GM08714 (cell line): ENCODE data around the gene RSAD1.

Source experiments
- H3K4me3 ChIP-seq: fragments of 200-500 bp; sonication (Bioruptor generic); 2 replicates; pipeline ENCODE4 v1.5.1; 2014; ENCODE audit warnings: mild to moderate bottlenecking, low read length, inconsistent platforms
- ZNF274 ChIP-seq: IDR thresholded peaks from 2 replicates; pipeline ENCODE4 v1.6.1; 2012; ENCODE audit warnings: mild to moderate bottlenecking, low read depth, low read length

The RSAD1 gene

DNA sequence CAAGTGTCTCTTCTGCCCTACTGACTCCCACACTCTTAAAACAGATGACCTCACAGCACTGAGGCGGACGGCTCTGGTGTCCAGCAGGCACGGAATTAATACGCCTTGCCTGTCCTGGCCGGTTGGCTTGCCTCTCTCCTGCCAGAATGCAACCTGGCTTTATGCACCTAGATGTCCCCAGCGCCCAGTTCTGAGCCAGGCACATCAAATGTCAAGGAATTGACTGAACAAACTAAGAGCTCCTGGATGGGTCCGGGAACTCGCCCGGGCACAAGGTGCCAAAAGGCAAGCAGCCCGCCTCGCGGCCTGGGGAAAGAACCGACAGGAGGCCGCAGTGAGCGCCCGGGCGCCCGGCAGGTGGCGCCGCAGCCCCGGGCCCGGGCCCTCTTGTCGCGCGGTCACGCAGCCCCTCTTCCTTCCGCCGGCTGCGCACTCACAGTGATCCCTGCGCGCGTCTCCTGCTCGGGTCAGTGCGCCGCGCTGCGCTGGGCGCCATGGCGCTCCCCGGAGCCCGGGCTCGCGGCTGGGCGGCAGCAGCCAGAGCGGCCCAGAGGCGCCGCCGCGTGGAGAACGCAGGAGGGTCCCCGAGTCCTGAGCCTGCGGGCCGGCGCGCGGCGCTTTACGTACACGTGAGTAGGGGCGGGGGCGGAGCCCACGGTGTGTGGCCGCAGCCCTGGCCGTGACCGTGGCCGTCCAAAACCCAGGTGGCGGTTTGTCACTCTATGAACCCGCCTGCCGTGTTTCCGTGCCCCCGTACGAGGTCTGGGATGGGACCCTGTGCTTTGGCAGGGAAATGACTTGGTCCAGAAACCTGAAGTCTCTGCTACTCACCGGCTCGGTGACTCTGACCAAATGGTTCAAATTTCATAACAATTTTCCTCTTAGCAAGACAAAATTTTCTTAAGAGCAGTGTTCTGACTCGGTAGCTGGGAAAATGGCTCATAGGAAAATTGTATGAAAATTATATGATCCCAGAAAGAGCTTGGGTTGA, at the start of gene RSAD1:
Gene RSAD1, plus strand, starts transcription at position 470 of the 991 bp plus-strand sequence. Its CDS starts 25 bp downstream, at position 495.
- no peak for TF ChIP-seq ZNF274
- H3K4me3 ChIP-seq: peak within 1 kb of the TSS; percentile 75

GRCh38 chr17:50429793-50430192, 48.9 kb upstream of the RSAD1 start:
- no peak for TF ChIP-seq ZNF274
- H3K4me3 ChIP-seq: no peak overlapping the region

DNA sequence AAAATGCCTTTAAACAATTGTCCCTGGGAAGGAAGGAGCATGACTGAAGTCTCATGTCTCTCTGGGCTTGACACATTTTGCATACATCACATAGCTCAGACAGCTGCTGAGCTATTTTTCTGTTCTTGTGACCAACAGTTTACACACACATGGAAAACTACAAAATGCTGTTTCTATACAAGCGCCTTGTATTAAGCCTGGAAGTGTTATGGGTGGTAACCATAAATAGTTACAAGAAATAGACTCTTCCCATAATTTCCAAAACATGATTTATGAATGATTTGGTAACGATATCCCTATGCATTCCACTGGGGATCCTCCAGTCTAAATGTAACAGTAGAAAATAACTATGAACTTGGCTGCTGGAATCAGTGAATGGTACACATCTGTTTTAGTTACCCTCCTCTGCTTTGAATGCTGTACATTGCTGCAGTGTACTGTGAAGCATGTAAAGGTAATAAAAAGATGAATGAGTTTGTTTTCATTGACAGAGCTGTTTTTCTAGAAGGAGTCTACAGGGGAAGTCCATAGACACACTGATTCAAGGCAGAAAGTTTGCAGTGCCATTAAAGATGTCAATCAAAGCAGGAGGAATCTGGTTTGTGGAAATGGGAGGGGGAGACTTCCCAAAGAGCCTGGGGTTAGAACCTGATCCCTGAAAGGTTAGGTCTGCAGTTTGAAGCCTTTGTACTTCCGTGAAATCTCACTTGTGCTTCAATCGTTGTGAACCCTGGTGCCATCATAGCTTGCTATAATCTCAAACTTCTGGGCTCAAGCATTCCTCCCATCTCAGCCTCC, 47.6 kb upstream of the RSAD1 start:
- no peak for TF ChIP-seq ZNF274
- no peak overlapping the region for H3K4me3 ChIP-seq

DNA sequence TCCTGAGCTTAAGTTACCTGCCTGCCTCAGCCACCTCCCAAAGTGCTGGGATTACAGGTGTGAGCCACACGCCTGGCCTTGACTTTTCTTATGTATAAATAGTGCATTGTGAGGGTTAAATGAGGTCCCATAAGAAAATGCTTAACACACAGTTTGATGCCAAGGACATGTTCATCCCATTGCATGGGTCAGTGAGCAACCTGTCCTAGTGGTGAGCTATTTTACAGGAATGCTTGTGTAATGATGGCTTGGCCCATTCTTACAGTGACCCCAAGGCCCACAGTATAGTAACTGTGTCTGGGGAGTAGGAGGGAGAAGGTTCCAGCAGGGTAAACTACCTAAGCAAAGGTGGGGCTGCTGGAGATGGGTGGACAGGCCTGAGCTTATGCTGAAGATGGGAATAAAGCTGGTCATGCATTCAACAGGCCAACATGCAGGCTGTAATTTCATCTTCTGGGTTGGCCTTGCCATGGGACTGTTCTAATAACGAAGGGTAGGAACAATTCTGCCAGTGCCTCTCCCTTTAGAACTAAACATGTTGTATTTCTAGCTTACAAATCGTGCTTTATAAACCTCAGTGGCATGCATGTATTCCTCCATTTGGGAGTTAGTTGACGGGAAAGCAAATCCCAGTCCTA, 46.4 kb upstream of the RSAD1 start:
- no peak overlapping the region for H3K4me3 ChIP-seq
- no peak for TF ChIP-seq ZNF274

DNA sequence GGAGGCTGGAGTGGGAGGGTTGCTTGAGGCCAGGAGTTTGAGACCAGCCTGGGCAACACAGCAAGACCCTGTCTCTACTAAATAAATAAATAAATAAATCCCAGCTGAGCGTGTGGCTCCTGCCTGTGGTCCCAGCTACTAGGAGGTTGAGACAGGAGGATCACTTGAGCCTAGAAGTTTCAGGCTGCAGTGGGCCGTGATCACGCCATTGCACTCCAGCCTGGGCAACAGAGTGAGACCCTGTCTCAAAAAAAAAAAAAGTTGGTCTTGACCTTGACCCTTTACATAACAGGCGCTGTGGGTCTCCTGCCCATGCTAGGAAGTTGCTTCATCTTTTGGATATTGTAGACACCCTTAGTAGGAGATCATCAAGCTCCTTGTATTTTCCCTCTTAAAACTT, 41.3 kb upstream of the RSAD1 start:
- TF ChIP-seq ZNF274: no peak
- no peak overlapping the region for H3K4me3 ChIP-seq

DNA sequence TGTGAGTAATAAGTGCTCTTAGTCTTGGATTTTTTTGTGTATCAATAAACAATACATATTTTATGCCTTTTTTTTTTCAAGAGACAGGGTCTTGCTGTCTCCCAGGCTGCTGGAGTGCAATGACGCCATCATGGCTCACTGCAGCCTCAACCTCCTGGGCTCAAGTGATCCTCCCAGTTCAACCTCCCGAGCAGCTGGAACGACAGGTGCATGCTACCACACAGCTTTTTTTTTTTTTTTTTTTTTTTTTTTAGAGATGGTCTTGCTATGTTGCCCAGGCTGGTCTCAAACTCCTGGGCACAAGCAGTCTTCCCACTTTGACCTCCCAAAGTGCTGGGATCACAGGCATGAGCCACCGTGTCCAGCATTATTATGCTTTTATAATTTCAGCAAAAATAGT, 39.7 kb upstream of the RSAD1 start:
- TF ChIP-seq ZNF274: no peak
- H3K4me3 ChIP-seq: no peak overlapping the region

DNA sequence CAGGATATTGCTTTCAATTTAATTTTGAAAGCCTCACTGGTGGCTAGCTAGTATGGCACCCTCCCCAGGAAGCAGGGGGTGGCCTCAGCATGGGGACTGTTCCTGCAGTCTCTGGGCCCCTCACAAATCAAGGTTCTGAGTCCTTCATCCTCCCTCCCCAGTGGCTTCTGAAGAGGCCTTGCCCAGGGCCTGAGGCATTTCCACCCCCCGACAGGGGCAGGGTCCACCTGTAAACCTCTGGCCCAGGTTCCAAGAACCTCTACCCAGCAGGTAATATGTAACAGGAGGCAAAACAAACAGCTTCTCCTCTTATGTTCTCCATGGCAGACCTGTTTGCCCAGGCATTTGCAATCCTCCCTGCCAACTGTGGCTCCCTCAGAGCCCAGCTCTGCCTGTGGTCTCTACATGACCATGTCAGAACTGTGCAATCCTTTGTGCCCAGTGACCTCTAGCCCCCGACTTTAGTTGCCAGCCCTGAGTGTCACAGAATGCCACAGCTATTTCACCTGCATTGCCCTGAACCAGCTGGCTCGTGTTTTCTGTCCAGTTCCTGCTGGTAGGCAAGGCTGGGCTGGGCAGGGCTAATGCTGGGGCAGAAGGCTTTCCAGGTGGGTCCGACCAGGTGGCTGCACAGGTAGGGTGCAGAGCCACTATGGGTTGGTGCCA, 38.4 kb upstream of the RSAD1 start:
- H3K4me3 ChIP-seq: no peak overlapping the region
- no peak for TF ChIP-seq ZNF274

DNA sequence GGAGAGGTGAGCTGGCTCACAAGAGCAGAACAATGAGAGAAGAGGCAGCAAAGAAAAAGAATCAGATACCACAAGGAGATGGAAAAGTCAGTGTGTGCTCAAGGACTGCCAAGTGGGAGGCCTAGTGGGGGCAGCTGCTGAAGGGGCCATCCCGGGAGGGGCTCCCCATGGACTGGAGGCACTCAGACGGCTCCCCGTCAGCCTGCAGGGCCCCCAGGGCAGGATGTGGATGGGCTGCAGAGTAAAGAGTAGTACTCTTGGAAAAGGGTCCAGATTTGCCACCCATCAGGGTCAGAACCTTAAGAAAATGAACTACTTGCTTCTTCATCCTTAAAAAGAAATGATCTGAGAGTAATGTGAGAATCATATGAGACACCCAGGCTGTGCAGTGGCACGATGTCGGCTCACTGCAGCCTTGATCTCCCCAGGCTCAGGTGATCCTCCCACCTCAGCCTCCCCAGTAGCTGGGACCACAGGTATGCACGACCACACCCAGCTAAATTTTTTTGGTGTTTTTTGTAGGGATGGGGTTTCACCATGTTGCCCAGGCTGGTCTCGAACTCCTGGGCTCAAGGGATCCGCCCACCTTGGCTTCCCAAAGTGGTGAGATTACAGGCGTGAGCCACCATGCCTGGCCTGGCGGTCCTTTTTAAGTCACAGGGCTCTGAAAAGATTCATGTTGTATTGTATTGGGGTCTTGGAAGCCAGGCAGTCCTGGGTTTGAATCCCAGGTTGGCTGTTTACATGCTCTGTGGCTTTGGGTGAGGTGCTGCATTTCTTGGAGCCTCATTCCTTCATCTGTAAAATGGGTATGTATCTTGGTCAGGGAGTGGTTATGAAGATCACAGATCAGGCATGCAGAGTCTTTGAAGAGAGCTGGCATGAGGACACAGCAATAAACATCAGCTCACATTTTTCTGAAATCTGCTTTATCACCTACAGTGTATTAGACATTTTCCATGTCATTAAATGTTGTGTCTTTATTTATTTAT, 37.5 kb upstream of the RSAD1 start:
- no peak overlapping the region for H3K4me3 ChIP-seq
- TF ChIP-seq ZNF274: no peak

GRCh38 chr17:50443505-50443974, 35.1 kb upstream of the RSAD1 start:
- TF ChIP-seq ZNF274: no peak

GRCh38 chr17:50444841-50445715, 33.6 kb upstream of the RSAD1 start:
- no peak overlapping the region for H3K4me3 ChIP-seq
- TF ChIP-seq ZNF274: no peak

More at GRCh38 chr17:50443505-50443974, 35.1 kb upstream of the RSAD1 start:
- no peak overlapping the region for H3K4me3 ChIP-seq

GRCh38 chr17:50445730-50446325, 32.8 kb upstream of the RSAD1 start:
- no peak for TF ChIP-seq ZNF274

More at GRCh38 chr17:50445730-50446325, 32.8 kb upstream of the RSAD1 start:
- H3K4me3 ChIP-seq: no peak overlapping the region
